Measurements from ENCODE around the gene DNLZ.

- no peak for TF ChIP-seq CTCF (IDR thresholded peaks at IDR 0.05)
- peak in 1 of 2 donors; percentile 24 for TF ChIP-seq POLR2A (IDR thresholded peaks at IDR 0.05)
Measured at GRCh38 chr9:136342181-136343120, 21.1 kb downstream of the DNLZ start.
